GM23248 (cell line): Measurements from ENCODE around the gene RPL37. TPM values are rescaled to one million over a fixed set of nuclear protein-coding genes. Genes with fewer than 3 reads are reported as not detected.

Experiments
- DNase-seq: peaks from one replicate; pipeline ENCODE4 v3.0.0-alpha.2; 2015
- H2AFZ ChIP-seq: fragments of 200-600 bp; sonication (generic); 2 replicates; pipeline ENCODE4 v1.6.1; 2016; ENCODE audit warnings: antibody characterized with exemption
- H3F3A ChIP-seq: fragments of 200-600 bp; sonication (generic); 2 replicates; pipeline ENCODE4 v1.6.1; 2016; ENCODE audit warnings: mild to moderate bottlenecking, antibody characterized with exemption, mixed run types; ENCODE audit not compliant: insufficient read depth
- H3K27ac ChIP-seq: fragments of 200-600 bp; sonication (generic); 2 replicates; pipeline ENCODE4 v1.5.1; 2016; ENCODE audit warnings: mild to moderate bottlenecking
- H3K27me3 ChIP-seq: fragments of 200-600 bp; sonication (generic); replicated peaks from 2 replicates; pipeline ENCODE4 v1.6.1; 2016; ENCODE audit warnings: mild to moderate bottlenecking; ENCODE audit not compliant: insufficient read depth
- H3K36me3 ChIP-seq: fragments of 200-600 bp; sonication (generic); 2 replicates; pipeline ENCODE4 v1.6.1; 2016; ENCODE audit warnings: low read depth, mild to moderate bottlenecking
- H3K4me1 ChIP-seq: fragments of 200-600 bp; sonication (generic); 2 replicates; pipeline ENCODE4 v1.6.1; 2016; ENCODE audit warnings: mild to moderate bottlenecking; ENCODE audit not compliant: insufficient read depth
- H3K4me2 ChIP-seq: fragments of 200-600 bp; sonication (generic); one replicate; pipeline ENCODE4 v1.6.1; 2016; ENCODE audit warnings: mild to moderate bottlenecking; ENCODE audit not compliant: unreplicated experiment
- H3K4me3 ChIP-seq: fragments of 200-600 bp; sonication (generic); 2 replicates; pipeline ENCODE4 v1.5.1; 2016; ENCODE audit warnings: mild to moderate bottlenecking
- H3K79me2 ChIP-seq: fragments of 200-600 bp; sonication (generic); 2 replicates; pipeline ENCODE4 v1.6.1; 2016; ENCODE audit warnings: mild to moderate bottlenecking; ENCODE audit not compliant: insufficient read depth
- H3K9ac ChIP-seq: fragments of 200-600 bp; sonication (generic); 2 replicates; pipeline ENCODE4 v1.6.1; 2016; ENCODE audit warnings: mild to moderate bottlenecking
- H3K9me2 ChIP-seq: fragments of 200-600 bp; sonication (generic); 2 replicates; pipeline ENCODE4 v1.6.1; 2016; ENCODE audit warnings: mixed run types, mild to moderate bottlenecking, moderate library complexity; ENCODE audit not compliant: insufficient read depth
- H3K9me3 ChIP-seq: fragments of 200-600 bp; sonication (generic); one replicate; pipeline ENCODE4 v1.6.1; 2017; ENCODE audit warnings: low read depth
- H4K20me1 ChIP-seq: fragments of 200-600 bp; sonication (generic); 2 replicates; pipeline ENCODE4 v1.6.0; 2016; ENCODE audit not compliant: insufficient read depth
- EZH2 ChIP-seq: fragments of 200-600 bp; sonication (generic); IDR thresholded peaks from 2 replicates; pipeline ENCODE4 v1.6.1; 2018; ENCODE audit warnings: antibody characterized with exemption, mild to moderate bottlenecking; ENCODE audit not compliant: insufficient read depth, poor library complexity, severe bottlenecking
- EZH2phosphoT487 ChIP-seq: fragments of 200-600 bp; sonication (generic); IDR thresholded peaks from 2 replicates; pipeline ENCODE4 v1.6.1; 2018; ENCODE audit warnings: antibody characterized with exemption, moderate library complexity, mild to moderate bottlenecking, low read depth; ENCODE audit not compliant: insufficient read depth
- WGBS, 2 experiments: methylation state at CpG; one replicate each; pipeline ENCODE4 v1.1.6; 2015 to 2017; ENCODE audit warnings: low lambda C conversion rate in 2 of 2, low coverage in 1 of 2; ENCODE audit errors: missing lambda C conversion rate in 2 of 2; 5-methylcytosine and 5-hydroxymethylcytosine counted together
- in situ Hi-C: fragments of 300-500 bp; cut with MboI; formaldehyde crosslinking; loops from 2 replicates; pipeline ENCODE4 v1.15.0; 2020
- polyA plus RNA-seq: library from polyadenylated mRNA; unstranded; fragments of >200 nt; fragmentation: Nextera tagmentation; extraction: Ambion mirVana; gene quantifications from 2 replicates; pipeline ENCODE4 v1.2.1, GENCODE V29; 2016
- total RNA-seq: library from RNA; depleted of rRNA; stranded (reverse); fragments of >200 nt; shearing (Covaris generic); gene quantifications from 2 replicates; pipeline ENCODE4 v1.2.3, GENCODE V29; 2014

Gene RPL37
- total and polyA plus RNA-seq, 2 experiments from 2014 or later: 33.8 to 731 TPM

GRCh38 chr5:40812125-40812524 is 22.9 kb downstream of the RPL37 start:
- Histone ChIP-seq H3K4me3 (no peak overlapping the region), H3K9me2 (no peaks in the 10 kb centered on the region), H3K4me2 (no peak overlapping the region), H3K9me3 (no peaks in the 10 kb centered on the region), H3K27ac (no peak overlapping the region), H3K9ac (no peak overlapping the region), H3K4me1 (peaks cover 8% of the 10 kb centered on the region; the same call in 1 of the 2 replicates), H3K27me3 (no peaks in the 10 kb centered on the region), H4K20me1 (no peaks in the 10 kb centered on the region), H3K36me3 (no peaks in the 10 kb centered on the region), H3F3A (peaks cover 6% of the 10 kb centered on the region; the same call in 1 of the 2 replicates), H3K79me2 (no peaks in the 10 kb centered on the region), H2AFZ (no peak overlapping the region)
- DNase-seq: no peak
- in situ Hi-C loops: no loop called here
- 30 to 47% methylated on average over 1 of the region's 1 CpG for WGBS, 2 experiments
- TF ChIP-seq EZH2phosphoT487: no peak
- TF ChIP-seq EZH2: no peak

GRCh38 chr5:40801771-40802562 is 33.1 kb downstream of the RPL37 start:
- Histone ChIP-seq H3K9me3 (no peaks in the 10 kb centered on the region), H3K9me2 (no peaks in the 10 kb centered on the region), H3K4me2 (no peak overlapping the region), H3K27me3 (no peaks in the 10 kb centered on the region), H3K9ac (no peak overlapping the region), H3K27ac (no peak overlapping the region), H2AFZ (no peak overlapping the region), H3K4me1 (peaks cover 6% of the 10 kb centered on the region; the same call in 1 of the 2 replicates), H3K79me2 (peaks cover 6% of the 10 kb centered on the region), H4K20me1 (no peaks in the 10 kb centered on the region), H3K4me3 (no peak overlapping the region), H3F3A (peaks cover 21% of the 10 kb centered on the region), H3K36me3 (no peaks in the 10 kb centered on the region)
- 87 to 95% methylated on average over 8 of the region's 8 CpGs for WGBS, 2 experiments
- in situ Hi-C loops: no loop called here
- TF ChIP-seq EZH2 (no peak), EZH2phosphoT487 (no peak)
- DNase-seq: no peak

- Histone ChIP-seq H3K36me3 (no peaks in the 10 kb centered on the region), H3F3A (peaks cover 37% of the 10 kb centered on the region), H3K4me2 (peak overlapping the region; percentile 94), H3K27me3 (no peaks in the 10 kb centered on the region), H2AFZ (peak overlapping the region; percentile 100), H3K4me3 (peak overlapping the region; percentile 97), H3K79me2 (peaks cover 30% of the 10 kb centered on the region), H3K27ac (peak overlapping the region; percentile 88), H4K20me1 (no peaks in the 10 kb centered on the region), H3K9me3 (no peaks in the 10 kb centered on the region), H3K9ac (peak overlapping the region; percentile 86), H3K9me2 (no peaks in the 10 kb centered on the region), H3K4me1 (peaks cover 18% of the 10 kb centered on the region)
- TF ChIP-seq EZH2phosphoT487 (no peak), EZH2 (no peak)
- in situ Hi-C loops: no loop called here
- 0% methylated on average over 1 of the region's 1 CpG for WGBS, 2 experiments
- peak; percentile 21 for DNase-seq
Measured at GRCh38 chr5:40799258-40799657, 35.8 kb downstream of the RPL37 start.

GRCh38 chr5:40798801-40799210 is 36.2 kb downstream of the RPL37 start:
- Histone ChIP-seq H3K27ac (peak overlapping the region; percentile 88), H3K27me3 (no peaks in the 10 kb centered on the region), H4K20me1 (no peaks in the 10 kb centered on the region), H3K36me3 (no peaks in the 10 kb centered on the region), H3K9me3 (no peaks in the 10 kb centered on the region), H3K4me2 (peak overlapping the region; percentile 94), H3K9ac (peak overlapping the region; percentile 86), H3F3A (peaks cover 37% of the 10 kb centered on the region), H3K79me2 (peaks cover 34% of the 10 kb centered on the region), H3K4me3 (peak overlapping the region; percentile 97), H3K4me1 (peaks cover 18% of the 10 kb centered on the region), H2AFZ (peak overlapping the region; percentile 100), H3K9me2 (no peaks in the 10 kb centered on the region)
- WGBS, 2 experiments: 1 to 2% methylated on average over 7 of the region's 7 CpGs
- in situ Hi-C loops: no loop called here
- TF ChIP-seq EZH2phosphoT487 (no peak), EZH2 (no peak)
- DNase-seq: no peak
